Tibial nerve (tissue), 4 donors: ENCODE results near the gene FRAS1.

Experiments
- CTCF ChIP-seq, 5 experiments: fragments of 200-600 bp in 3 of 5; fragments of 450-650 bp in 2 of 5; sonication (generic) in 3 of 5; IDR thresholded peaks; one replicate each; pipeline ENCODE4 v1.5.1; 2016 to 2019; ENCODE audit warnings: antibody characterized with exemption in 5 of 5, mild to moderate bottlenecking in 3 of 5, moderate library complexity in 2 of 5
- EP300 ChIP-seq, 2 donors: sonication (generic); formaldehyde crosslinking; IDR thresholded peaks; one replicate each; pipeline ENCODE4 v1.6.1; 2017; ENCODE audit warnings: antibody characterized with exemption in 2 of 2, mild to moderate bottlenecking in 1 of 2
- POLR2A ChIP-seq, 2 donors: fragments of 450-650 bp; IDR thresholded peaks; one replicate each; pipeline ENCODE4 v1.6.1; 2017; ENCODE audit warnings: antibody characterized with exemption in 2 of 2, mild to moderate bottlenecking in 2 of 2, moderate library complexity in 2 of 2

- TF ChIP-seq CTCF (IDR thresholded peaks at IDR 0.05), result no peak
- no peak for TF ChIP-seq POLR2A (IDR thresholded peaks at IDR 0.05)
- no peak for TF ChIP-seq EP300 (IDR thresholded peaks at IDR 0.05)
These were observed 109.5 kb downstream of the FRAS1 start for GRCh38 chr4:78166622-78167021.
